ENCODE data around the gene INPP5A. TPM values are rescaled to one million over a fixed set of nuclear protein-coding genes. Genes with fewer than 3 reads are reported as not detected.

The INPP5A gene
- total RNA-seq, 1 donor from 2014 or later = 105 TPM

DNA sequence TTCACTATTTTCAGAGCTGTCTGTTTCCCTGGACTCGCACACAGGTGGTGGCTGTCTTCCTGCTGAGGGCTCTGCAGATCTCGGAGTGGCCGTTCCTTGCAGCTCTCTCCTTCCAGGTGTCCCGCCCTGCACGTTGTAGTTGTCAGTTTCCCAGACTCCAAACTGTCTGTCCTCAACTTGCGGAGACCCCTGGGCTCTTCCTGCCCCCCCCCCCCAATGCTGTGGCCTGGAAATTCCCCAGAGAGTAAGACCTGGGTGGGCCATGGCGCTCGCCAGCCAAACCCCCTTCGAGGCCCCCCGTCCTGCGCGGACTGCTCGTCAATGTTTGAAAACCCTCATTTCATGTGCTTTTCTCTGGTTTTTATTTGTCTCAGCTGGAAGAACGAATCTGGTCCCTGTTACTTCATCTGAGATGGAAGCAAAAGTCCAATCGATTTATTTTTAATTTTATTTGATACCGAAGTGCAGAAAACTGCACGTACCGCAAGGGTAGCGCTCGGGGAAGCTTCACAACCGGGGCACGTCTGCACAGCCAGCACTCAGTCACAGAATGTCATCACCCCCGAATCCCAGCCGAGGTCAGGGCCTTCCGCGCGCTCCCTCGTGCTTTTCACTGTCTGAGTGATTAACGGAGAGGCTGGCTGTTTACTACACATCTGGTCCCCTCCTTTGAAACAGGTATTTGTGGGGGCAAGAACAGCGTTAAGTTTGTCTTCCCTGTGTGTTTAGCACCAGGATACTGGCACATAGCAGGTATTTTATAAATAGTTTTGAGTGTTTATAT, 294.8 kb downstream of the INPP5A start:
- intact Hi-C loops (cut with micrococcal nuclease) = no loop called here
- TF ChIP-seq, protein P1, sequence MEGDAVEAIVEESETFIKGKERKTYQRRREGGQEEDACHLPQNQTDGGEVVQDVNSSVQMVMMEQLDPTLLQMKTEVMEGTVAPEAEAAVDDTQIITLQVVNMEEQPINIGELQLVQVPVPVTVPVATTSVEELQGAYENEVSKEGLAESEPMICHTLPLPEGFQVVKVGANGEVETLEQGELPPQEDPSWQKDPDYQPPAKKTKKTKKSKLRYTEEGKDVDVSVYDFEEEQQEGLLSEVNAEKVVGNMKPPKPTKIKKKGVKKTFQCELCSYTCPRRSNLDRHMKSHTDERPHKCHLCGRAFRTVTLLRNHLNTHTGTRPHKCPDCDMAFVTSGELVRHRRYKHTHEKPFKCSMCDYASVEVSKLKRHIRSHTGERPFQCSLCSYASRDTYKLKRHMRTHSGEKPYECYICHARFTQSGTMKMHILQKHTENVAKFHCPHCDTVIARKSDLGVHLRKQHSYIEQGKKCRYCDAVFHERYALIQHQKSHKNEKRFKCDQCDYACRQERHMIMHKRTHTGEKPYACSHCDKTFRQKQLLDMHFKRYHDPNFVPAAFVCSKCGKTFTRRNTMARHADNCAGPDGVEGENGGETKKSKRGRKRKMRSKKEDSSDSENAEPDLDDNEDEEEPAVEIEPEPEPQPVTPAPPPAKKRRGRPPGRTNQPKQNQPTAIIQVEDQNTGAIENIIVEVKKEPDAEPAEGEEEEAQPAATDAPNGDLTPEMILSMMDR (IDR thresholded peaks at IDR 0.05; ENCODE audit: borderline replicate concordance) = no peak
- Histone ChIP-seq H3K9me3 (replicated peaks) (no peaks in the 10 kb centered on the region), H3K36me3 (no peaks in the 10 kb centered on the region), H3K4me1 (peaks cover 8% of the 10 kb centered on the region), H3K27me3 (ENCODE audit: low read depth) (peaks cover 90% of the 10 kb centered on the region), H3K27ac (replicated peaks) (no peak overlapping the region), H3K4me3 (no peak overlapping the region)
- no peak for DNase-seq

Other genes with a start within 250 kb of the INPP5A start
- 4.4 TPM for gene STK32C, start 229.8 kb upstream of the INPP5A start, total RNA-seq
- gene LRRC27, start 205.6 kb upstream of the INPP5A start, total RNA-seq = 3.8 TPM
- 17.2 TPM for gene PWWP2B, start 140.6 kb upstream of the INPP5A start, total RNA-seq
- gene NKX6-2, start 248.4 kb downstream of the INPP5A start, total RNA-seq = not detected

All from left ventricle myocardium inferior (tissue), 1 donor.